ENCODE data around the gene VIL1.

DNA sequence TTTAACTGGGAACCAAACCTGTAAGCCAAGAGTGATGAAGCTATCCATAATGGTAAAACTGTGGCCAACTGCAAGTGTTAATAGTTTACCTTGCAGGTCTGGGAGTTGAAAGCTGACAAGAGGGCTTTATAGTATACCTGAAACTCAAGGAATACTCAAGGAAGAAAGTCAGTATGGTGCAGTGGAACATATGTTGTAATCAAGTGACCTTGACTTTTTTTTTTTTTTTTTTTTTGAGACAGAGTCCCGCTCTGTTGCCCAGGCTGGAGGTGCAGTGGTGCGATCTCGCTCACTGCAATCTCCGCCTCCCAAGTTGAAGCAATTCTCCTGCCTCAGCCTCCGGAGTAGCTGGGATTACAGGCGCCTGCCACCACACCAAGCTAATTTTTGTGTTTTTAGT is 27.6 kb downstream of the VIL1 start:
- TF ChIP-seq POLR2AphosphoS5 (IDR thresholded peaks at IDR 0.05; ENCODE audit: low read depth, low read length), result no peak
- TF ChIP-seq, protein P1, sequence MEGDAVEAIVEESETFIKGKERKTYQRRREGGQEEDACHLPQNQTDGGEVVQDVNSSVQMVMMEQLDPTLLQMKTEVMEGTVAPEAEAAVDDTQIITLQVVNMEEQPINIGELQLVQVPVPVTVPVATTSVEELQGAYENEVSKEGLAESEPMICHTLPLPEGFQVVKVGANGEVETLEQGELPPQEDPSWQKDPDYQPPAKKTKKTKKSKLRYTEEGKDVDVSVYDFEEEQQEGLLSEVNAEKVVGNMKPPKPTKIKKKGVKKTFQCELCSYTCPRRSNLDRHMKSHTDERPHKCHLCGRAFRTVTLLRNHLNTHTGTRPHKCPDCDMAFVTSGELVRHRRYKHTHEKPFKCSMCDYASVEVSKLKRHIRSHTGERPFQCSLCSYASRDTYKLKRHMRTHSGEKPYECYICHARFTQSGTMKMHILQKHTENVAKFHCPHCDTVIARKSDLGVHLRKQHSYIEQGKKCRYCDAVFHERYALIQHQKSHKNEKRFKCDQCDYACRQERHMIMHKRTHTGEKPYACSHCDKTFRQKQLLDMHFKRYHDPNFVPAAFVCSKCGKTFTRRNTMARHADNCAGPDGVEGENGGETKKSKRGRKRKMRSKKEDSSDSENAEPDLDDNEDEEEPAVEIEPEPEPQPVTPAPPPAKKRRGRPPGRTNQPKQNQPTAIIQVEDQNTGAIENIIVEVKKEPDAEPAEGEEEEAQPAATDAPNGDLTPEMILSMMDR (IDR thresholded peaks at IDR 0.05), result no peak
- TF ChIP-seq, protein P2, sequence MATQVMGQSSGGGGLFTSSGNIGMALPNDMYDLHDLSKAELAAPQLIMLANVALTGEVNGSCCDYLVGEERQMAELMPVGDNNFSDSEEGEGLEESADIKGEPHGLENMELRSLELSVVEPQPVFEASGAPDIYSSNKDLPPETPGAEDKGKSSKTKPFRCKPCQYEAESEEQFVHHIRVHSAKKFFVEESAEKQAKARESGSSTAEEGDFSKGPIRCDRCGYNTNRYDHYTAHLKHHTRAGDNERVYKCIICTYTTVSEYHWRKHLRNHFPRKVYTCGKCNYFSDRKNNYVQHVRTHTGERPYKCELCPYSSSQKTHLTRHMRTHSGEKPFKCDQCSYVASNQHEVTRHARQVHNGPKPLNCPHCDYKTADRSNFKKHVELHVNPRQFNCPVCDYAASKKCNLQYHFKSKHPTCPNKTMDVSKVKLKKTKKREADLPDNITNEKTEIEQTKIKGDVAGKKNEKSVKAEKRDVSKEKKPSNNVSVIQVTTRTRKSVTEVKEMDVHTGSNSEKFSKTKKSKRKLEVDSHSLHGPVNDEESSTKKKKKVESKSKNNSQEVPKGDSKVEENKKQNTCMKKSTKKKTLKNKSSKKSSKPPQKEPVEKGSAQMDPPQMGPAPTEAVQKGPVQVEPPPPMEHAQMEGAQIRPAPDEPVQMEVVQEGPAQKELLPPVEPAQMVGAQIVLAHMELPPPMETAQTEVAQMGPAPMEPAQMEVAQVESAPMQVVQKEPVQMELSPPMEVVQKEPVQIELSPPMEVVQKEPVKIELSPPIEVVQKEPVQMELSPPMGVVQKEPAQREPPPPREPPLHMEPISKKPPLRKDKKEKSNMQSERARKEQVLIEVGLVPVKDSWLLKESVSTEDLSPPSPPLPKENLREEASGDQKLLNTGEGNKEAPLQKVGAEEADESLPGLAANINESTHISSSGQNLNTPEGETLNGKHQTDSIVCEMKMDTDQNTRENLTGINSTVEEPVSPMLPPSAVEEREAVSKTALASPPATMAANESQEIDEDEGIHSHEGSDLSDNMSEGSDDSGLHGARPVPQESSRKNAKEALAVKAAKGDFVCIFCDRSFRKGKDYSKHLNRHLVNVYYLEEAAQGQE (IDR thresholded peaks at IDR 0.05; ENCODE audit: insufficient read depth in 1 of 2, low read depth in 2 of 2, low read length in 1 of 2), result no peak
- no peak for TF ChIP-seq TCF7L2 (IDR thresholded peaks at IDR 0.05; ENCODE audit: low read depth, low read length)
